HCT116 (cell line): ENCODE measurements around the gene KLHL5. TPM values are rescaled to one million over a fixed set of nuclear protein-coding genes. Genes with fewer than 3 reads are reported as not detected.

Experiments
- ATAC-seq: fragments of 200-7000 bp; cut with Tn5 transposase; 2 replicates; pipeline ENCODE4 v1.9.1; 2020; ENCODE audit warnings: mild to moderate bottlenecking, moderate library complexity
- BruUV-seq: library from RNA; stranded (reverse); fragments of 400-500 nt; replicated peaks from 2 replicates; lab custom pipeline; 2021; lab: Mats Ljungman, UMichigan
- CTCF ChIA-PET: fragments of 300-600 bp; sonication (Branson Sonifier 250); formaldehyde crosslinking; loops from one replicate; lab custom pipeline; 2021; ENCODE audit warnings: antibody characterized with exemption; lab: Charles Lee
- POLR2A ChIA-PET: fragments of 300-600, 350-600 bp; sonication (Branson Sonifier 250); formaldehyde crosslinking; loops from one replicate; lab custom pipeline; 2021; ENCODE audit warnings: antibody characterized with exemption; lab: Charles Lee
- RAD21 ChIA-PET, 2 experiments: fragments of 300-600 bp; sonication (Branson Sonifier 250); formaldehyde crosslinking; loops; one replicate each; lab custom pipeline; 2023; ENCODE audit warnings: low total read pairs in 2 of 2; ENCODE audit not compliant: uncharacterized antibody in 2 of 2, unreplicated experiment in 2 of 2, low non-redundant PET in 1 of 2; lab: Charles Lee
- DNase-seq: peaks from one replicate; pipeline ENCODE4 v3.0.0-alpha.2; 2010; ENCODE audit warnings: low read depth, low spot score
- H2AFZ ChIP-seq: fragments of 200-600 bp; shearing (Covaris generic), sonication (generic); 2 replicates; pipeline ENCODE4 v1.6.1; 2017; ENCODE audit warnings: low read depth, mixed run types, mixed read lengths, antibody characterized with exemption, low read length; ENCODE audit not compliant: poor library complexity, severe bottlenecking
- H3K27ac ChIP-seq: 2 replicates; pipeline ENCODE4 v1.5.1; 2012; ENCODE audit warnings: low read depth, low read length
- H3K27me3 ChIP-seq: fragments of 200-600 bp; sonication (generic); 2 replicates; pipeline ENCODE4 v1.6.1; 2016; ENCODE audit warnings: mixed run types, low read length, mixed read lengths; ENCODE audit not compliant: insufficient read depth
- H3K36me3 ChIP-seq, 2 experiments: fragments of 200-500 bp in 1 of 2; fragments of 200-600 bp in 1 of 2; sonication (Bioruptor generic) in 1 of 2; sonication (generic) in 1 of 2; 2 replicates each; pipeline versions ENCODE4 v1.5.1 to v1.6.1; 2014 to 2016; ENCODE audit warnings: low read length in 2 of 2, inconsistent platforms in 1 of 2, mixed read lengths in 1 of 2, mixed run types in 1 of 2; ENCODE audit not compliant: insufficient read depth in 2 of 2, control insufficient read depth in 1 of 2
- H3K4me1 ChIP-seq, 2 experiments: fragments of 200-600 bp in 1 of 2; sonication (generic) in 1 of 2; 2 replicates each; pipeline versions ENCODE4 v1.5.1 to v1.6.1; 2012 to 2017; ENCODE audit warnings: low read length in 2 of 2, inconsistent platforms in 1 of 2, mild to moderate bottlenecking in 1 of 2, mixed read lengths in 1 of 2, mixed run types in 1 of 2, moderate library complexity in 1 of 2; ENCODE audit not compliant: insufficient read depth in 2 of 2, control insufficient read depth in 1 of 2
- H3K4me2 ChIP-seq: fragments of 200-600 bp; sonication (generic); 2 replicates; pipeline ENCODE4 v1.6.1; 2017; ENCODE audit warnings: mixed run types, low read length, mixed read lengths
- H3K4me3 ChIP-seq, 2 experiments: fragments of 200-600 bp in 1 of 2; sonication (generic) in 1 of 2; replicated peaks in 1 of 2; 2 replicates each; pipeline ENCODE4 v1.5.1; 2011 to 2016; ENCODE audit warnings: low read length in 2 of 2, control low read depth in 1 of 2, low read depth in 1 of 2, mild to moderate bottlenecking in 1 of 2, mixed read lengths in 1 of 2, mixed run types in 1 of 2
- H3K79me2 ChIP-seq: fragments of 200-600 bp; sonication (generic); 2 replicates; pipeline ENCODE4 v1.6.1; 2017; ENCODE audit warnings: mild to moderate bottlenecking, mixed run types, low read length, moderate library complexity, mixed read lengths; ENCODE audit not compliant: insufficient read depth
- H3K9ac ChIP-seq: fragments of 200-600 bp; sonication (generic); 2 replicates; pipeline ENCODE4 v1.6.1; 2016; ENCODE audit warnings: low read length, mixed read lengths
- H3K9me2 ChIP-seq: fragments of 200-600 bp; sonication (generic), shearing (Covaris generic); 2 replicates; pipeline ENCODE4 v1.6.1; 2017; ENCODE audit warnings: mixed run types, mild to moderate bottlenecking, moderate library complexity; ENCODE audit not compliant: insufficient read depth
- H3K9me3 ChIP-seq, 2 experiments: fragments of 200-500 bp in 1 of 2; fragments of 200-600 bp in 1 of 2; sonication (Bioruptor generic) in 1 of 2; sonication (generic) in 1 of 2; 2 replicates each; pipeline ENCODE4 v1.6.1; 2014 to 2017; ENCODE audit warnings: low read length in 2 of 2, mixed read lengths in 2 of 2, inconsistent platforms in 1 of 2, low read depth in 1 of 2, mild to moderate bottlenecking in 1 of 2, mixed run types in 1 of 2, moderate library complexity in 1 of 2; ENCODE audit not compliant: control insufficient read depth in 1 of 2, insufficient read depth in 1 of 2
- H4K20me1 ChIP-seq: fragments of 200-600 bp; sonication (generic), shearing (Covaris generic); 2 replicates; pipeline ENCODE4 v1.6.1; 2017; ENCODE audit warnings: mixed run types, mild to moderate bottlenecking, moderate library complexity; ENCODE audit not compliant: insufficient read depth
- CBX3 ChIP-seq: IDR thresholded peaks from 2 replicates; pipeline ENCODE4 v1.6.1; 2012; ENCODE audit warnings: low read depth
- CEBPB ChIP-seq: IDR thresholded peaks from 2 replicates; pipeline ENCODE4 v1.6.1; 2012; ENCODE audit warnings: low read depth
- EGR1 ChIP-seq: IDR thresholded peaks from 2 replicates; pipeline ENCODE4 v1.6.1; 2012; ENCODE audit warnings: low read depth
- MAX ChIP-seq: IDR thresholded peaks from 2 replicates; pipeline ENCODE4 v1.6.1; 2012
- POLR2AphosphoS5 ChIP-seq: IDR thresholded peaks from 2 replicates; pipeline ENCODE4 v1.6.1; 2011; ENCODE audit warnings: mild to moderate bottlenecking, low read depth, low read length, moderate library complexity
- RAD21 ChIP-seq: IDR thresholded peaks from 2 replicates; pipeline ENCODE4 v1.6.1; 2012; ENCODE audit warnings: low read depth, mild to moderate bottlenecking
- SIN3A ChIP-seq: IDR thresholded peaks from 2 replicates; pipeline ENCODE4 v1.6.1; 2012; ENCODE audit warnings: low read depth
- ZBTB33 ChIP-seq: IDR thresholded peaks from 2 replicates; pipeline ENCODE4 v1.6.1; 2011; ENCODE audit warnings: mild to moderate bottlenecking, low read length, moderate library complexity; ENCODE audit not compliant: insufficient replicate concordance; ENCODE audit errors: extremely low read depth
- intact Hi-C: fragments of 100-400 bp; cut with micrococcal nuclease; formaldehyde crosslinking; loops from 2 replicates; pipeline ENCODE4 v1.10.0; 2022
- total RNA-seq: library from RNA; stranded (reverse); gene quantifications from one replicate; pipeline ENCODE4 v1.2.1, GENCODE V29; 2021; ENCODE audit not compliant: unreplicated experiment
- TF ChIP-seq, protein P1 (sequence below): IDR thresholded peaks from 2 replicates; pipeline ENCODE4 v1.6.1; 2012; ENCODE audit warnings: low read depth

The KLHL5 gene
- total RNA-seq, 1 experiment from 2014 or later, result 20.8 TPM

DNA sequence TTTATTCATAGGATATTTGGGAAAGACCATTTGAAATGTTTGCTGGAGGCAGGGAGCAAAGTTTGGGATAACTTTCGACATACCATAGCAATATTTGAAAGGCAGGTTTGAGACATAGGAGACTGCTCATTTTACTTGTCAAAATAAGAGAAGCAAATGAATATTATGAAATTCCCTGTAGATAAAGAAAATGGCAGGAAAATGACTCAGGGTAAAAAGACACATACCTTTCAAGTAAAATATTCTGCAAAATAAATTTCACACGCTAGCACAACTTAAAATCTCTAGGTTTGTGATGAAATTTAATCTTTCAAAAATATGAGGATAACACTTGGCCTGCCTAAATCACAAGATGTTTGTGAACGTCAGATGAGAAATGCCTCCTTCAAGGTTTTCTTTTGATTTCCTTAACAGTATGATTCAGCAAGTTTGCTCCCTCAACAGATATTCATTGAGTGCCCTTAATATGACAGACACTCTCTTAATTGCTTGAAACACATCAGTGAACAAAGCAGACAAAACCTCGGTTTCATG is 36.4 kb upstream of the KLHL5 start:
- intact Hi-C loops, result no loop called here
- H3K4me3 ChIP-seq, result no peak overlapping the region
- TF ChIP-seq CEBPB (no peak), POLR2AphosphoS5 (no peak), RAD21 (no peak), EGR1 (no peak), MAX (no peak), SIN3A (no peak), CBX3 (no peak), ZBTB33 (no peak)
- TF ChIP-seq, protein P1, sequence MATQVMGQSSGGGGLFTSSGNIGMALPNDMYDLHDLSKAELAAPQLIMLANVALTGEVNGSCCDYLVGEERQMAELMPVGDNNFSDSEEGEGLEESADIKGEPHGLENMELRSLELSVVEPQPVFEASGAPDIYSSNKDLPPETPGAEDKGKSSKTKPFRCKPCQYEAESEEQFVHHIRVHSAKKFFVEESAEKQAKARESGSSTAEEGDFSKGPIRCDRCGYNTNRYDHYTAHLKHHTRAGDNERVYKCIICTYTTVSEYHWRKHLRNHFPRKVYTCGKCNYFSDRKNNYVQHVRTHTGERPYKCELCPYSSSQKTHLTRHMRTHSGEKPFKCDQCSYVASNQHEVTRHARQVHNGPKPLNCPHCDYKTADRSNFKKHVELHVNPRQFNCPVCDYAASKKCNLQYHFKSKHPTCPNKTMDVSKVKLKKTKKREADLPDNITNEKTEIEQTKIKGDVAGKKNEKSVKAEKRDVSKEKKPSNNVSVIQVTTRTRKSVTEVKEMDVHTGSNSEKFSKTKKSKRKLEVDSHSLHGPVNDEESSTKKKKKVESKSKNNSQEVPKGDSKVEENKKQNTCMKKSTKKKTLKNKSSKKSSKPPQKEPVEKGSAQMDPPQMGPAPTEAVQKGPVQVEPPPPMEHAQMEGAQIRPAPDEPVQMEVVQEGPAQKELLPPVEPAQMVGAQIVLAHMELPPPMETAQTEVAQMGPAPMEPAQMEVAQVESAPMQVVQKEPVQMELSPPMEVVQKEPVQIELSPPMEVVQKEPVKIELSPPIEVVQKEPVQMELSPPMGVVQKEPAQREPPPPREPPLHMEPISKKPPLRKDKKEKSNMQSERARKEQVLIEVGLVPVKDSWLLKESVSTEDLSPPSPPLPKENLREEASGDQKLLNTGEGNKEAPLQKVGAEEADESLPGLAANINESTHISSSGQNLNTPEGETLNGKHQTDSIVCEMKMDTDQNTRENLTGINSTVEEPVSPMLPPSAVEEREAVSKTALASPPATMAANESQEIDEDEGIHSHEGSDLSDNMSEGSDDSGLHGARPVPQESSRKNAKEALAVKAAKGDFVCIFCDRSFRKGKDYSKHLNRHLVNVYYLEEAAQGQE, result no peak
- RAD21 ChIA-PET, result no interaction called here
- peak overlapping the region; percentile 70 for H2AFZ ChIP-seq
- no peaks in the 10 kb centered on the region for H3K79me2 ChIP-seq
- no peaks in the 10 kb centered on the region for H3K27me3 ChIP-seq
- H3K27ac ChIP-seq, result no peak overlapping the region
- H3K9ac ChIP-seq, result no peak overlapping the region
- H3K9me2 ChIP-seq, result no peaks in the 10 kb centered on the region
- H3K36me3 ChIP-seq, result no peaks in the 10 kb centered on the region
- DNase-seq (no peak), ATAC-seq (no peak)
- POLR2A ChIA-PET, result no interaction called here
- peak overlapping the region; percentile 43 for H3K4me2 ChIP-seq
- H3K4me1 ChIP-seq, result peaks cover 0 to 4% of the 10 kb centered on the region in 2 experiments; a peak in 1 of 4 replicates
- CTCF ChIA-PET, result no interaction called here
- no peaks in the 10 kb centered on the region for H4K20me1 ChIP-seq
- no peaks in the 10 kb centered on the region for H3K9me3 ChIP-seq
- BruUV-seq, result no TSS peak
